ENCODE data around the gene IFNL4.

The IFNL4 gene

DNA sequence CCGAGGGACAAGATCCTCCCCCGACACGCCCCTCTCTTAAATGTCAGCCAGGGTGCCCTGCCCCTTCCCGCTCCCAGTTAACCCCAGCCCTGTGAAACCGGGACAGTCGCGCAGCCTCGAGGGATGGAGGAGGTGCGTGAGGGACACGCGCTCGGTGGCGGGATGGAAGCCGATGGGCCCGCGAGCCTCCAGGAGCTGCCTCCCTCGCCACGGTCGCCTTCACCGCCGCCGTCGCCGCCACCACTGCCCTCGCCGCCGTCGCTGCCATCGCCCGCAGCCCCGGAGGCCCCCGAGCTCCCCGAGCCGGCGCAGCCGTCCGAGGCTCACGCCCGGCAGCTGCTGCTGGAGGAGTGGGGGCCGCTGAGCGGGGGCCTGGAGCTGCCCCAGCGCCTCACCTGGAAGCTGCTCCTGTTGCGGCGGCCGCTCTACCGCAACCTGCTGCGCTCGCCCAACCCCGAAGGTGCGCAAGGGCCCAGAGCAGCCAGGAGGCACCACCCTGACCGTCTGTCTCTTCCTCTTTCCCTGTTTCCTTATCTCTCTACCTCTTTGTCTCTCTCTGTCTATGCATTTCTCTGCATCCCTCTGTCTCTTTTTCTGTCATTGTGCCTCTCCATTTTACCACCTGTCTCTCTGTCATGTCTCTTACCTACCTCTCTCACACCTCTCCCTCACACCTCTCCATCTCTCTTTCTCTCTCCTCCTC is 51.6 kb downstream of the IFNL4 start, which contains the start of gene NCCRP1:
Gene NCCRP1, plus strand, starts transcription at position 105 of the 703 bp plus-strand sequence. Its CDS starts 19 bp downstream, at position 124.
- H3K36me3 ChIP-seq (ENCODE audit: insufficient read depth, low read length), result no peaks in the 10 kb centered on the region
- H4K20me1 ChIP-seq (ENCODE audit: insufficient read depth, low read length), result no peaks in the 10 kb centered on the region
- no peak within 1 kb of the TSS for H3K4me3 ChIP-seq (ENCODE audit: low read depth, low read length, poor library complexity, severe bottlenecking)
- H3K9me2 ChIP-seq (ENCODE audit: low read depth, low read length), result no peaks in the 10 kb centered on the region
- H3K27me3 ChIP-seq (ENCODE audit: insufficient read depth, low read length), result no peaks in the 10 kb centered on the region
- no peaks in the 10 kb centered on the region for H3K9me3 ChIP-seq (ENCODE audit: low read length)
- H3K27ac ChIP-seq (ENCODE audit: low read depth, low read length, poor library complexity, severe bottlenecking), result no peak within 1 kb of the TSS
- no peaks in the 10 kb centered on the region for H3F3A ChIP-seq (ENCODE audit: insufficient read depth, low read length)
- TF ChIP-seq EZH2 (IDR thresholded peaks at IDR 0.05; ENCODE audit: borderline replicate concordance, low read length), result no peak
- H3K4me1 ChIP-seq (ENCODE audit: insufficient read depth, low read length, severe bottlenecking), result no peaks in the 10 kb centered on the region
- no peak within 1 kb of the TSS for H2AFZ ChIP-seq (ENCODE audit: low read length)
- H3K9ac ChIP-seq (ENCODE audit: low read length), result no peak within 1 kb of the TSS
- no peaks in the 10 kb centered on the region for H3K79me2 ChIP-seq (ENCODE audit: insufficient read depth, low read length)
- no peak within 1 kb of the TSS; the same call in 1 of the 2 replicates for H3K4me2 ChIP-seq (ENCODE audit: low read length)

DNA sequence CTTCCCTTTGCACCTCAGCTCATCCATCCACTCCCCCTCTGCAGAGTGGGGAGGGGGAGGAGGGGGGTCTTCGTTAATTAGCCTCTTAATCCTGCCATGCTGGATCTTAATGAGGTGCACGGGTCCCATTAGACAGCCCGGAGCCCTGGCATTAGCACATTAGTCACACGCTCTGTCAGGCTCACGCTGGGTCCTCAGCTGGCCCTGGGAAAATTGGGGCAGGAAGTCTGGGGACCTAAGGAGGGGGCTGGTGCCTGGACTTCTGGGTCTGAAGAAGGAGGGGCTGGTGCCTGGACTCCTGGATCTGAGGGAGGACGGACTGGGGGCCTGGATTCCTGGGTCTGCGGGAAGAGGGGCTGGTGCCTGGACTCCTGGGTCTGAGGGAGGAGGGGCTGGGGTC is 52.3 kb downstream of the IFNL4 start:
- H3K4me3 ChIP-seq (ENCODE audit: low read depth, low read length, poor library complexity, severe bottlenecking), result no peak overlapping the region
- no peak overlapping the region for H2AFZ ChIP-seq (ENCODE audit: low read length)
- H3K9ac ChIP-seq (ENCODE audit: low read length), result no peak overlapping the region
- no peaks in the 10 kb centered on the region for H3K36me3 ChIP-seq (ENCODE audit: insufficient read depth, low read length)
- no peaks in the 10 kb centered on the region for H3K79me2 ChIP-seq (ENCODE audit: insufficient read depth, low read length)
- H3K4me2 ChIP-seq (ENCODE audit: low read length), result no peak overlapping the region
- no peak for TF ChIP-seq EZH2 (IDR thresholded peaks at IDR 0.05; ENCODE audit: borderline replicate concordance, low read length)
- TF ChIP-seq, protein P1, sequence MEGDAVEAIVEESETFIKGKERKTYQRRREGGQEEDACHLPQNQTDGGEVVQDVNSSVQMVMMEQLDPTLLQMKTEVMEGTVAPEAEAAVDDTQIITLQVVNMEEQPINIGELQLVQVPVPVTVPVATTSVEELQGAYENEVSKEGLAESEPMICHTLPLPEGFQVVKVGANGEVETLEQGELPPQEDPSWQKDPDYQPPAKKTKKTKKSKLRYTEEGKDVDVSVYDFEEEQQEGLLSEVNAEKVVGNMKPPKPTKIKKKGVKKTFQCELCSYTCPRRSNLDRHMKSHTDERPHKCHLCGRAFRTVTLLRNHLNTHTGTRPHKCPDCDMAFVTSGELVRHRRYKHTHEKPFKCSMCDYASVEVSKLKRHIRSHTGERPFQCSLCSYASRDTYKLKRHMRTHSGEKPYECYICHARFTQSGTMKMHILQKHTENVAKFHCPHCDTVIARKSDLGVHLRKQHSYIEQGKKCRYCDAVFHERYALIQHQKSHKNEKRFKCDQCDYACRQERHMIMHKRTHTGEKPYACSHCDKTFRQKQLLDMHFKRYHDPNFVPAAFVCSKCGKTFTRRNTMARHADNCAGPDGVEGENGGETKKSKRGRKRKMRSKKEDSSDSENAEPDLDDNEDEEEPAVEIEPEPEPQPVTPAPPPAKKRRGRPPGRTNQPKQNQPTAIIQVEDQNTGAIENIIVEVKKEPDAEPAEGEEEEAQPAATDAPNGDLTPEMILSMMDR (IDR thresholded peaks at IDR 0.05; ENCODE audit: low read length), result no peak
- no peaks in the 10 kb centered on the region for H3K27me3 ChIP-seq (ENCODE audit: insufficient read depth, low read length)
- H3F3A ChIP-seq (ENCODE audit: insufficient read depth, low read length), result no peaks in the 10 kb centered on the region
- no peaks in the 10 kb centered on the region for H3K9me2 ChIP-seq (ENCODE audit: low read depth, low read length)
- no peaks in the 10 kb centered on the region for H3K4me1 ChIP-seq (ENCODE audit: insufficient read depth, low read length, severe bottlenecking)
- H3K9me3 ChIP-seq (ENCODE audit: low read length), result no peaks in the 10 kb centered on the region
- H3K27ac ChIP-seq (ENCODE audit: low read depth, low read length, poor library complexity, severe bottlenecking), result no peak overlapping the region
- no peaks in the 10 kb centered on the region for H4K20me1 ChIP-seq (ENCODE audit: insufficient read depth, low read length)

Measured in OCI-LY1 (cell line).